MCF 10A (cell line): Measurements from ENCODE around the gene RIMS4. TPM values are rescaled to one million over a fixed set of nuclear protein-coding genes. Genes with fewer than 3 reads are reported as not detected.

Experiments used
- BruUV-seq: library from RNA; stranded (reverse); fragments of 400-500 nt; replicated peaks from 2 replicates; lab custom pipeline; 2021; lab: Mats Ljungman, UMichigan
- CTCF ChIA-PET: fragments of 300-600 bp; sonication (Branson Sonifier 250); formaldehyde crosslinking; extraction: SDS; loops from one replicate; lab custom pipeline; 2021; ENCODE audit warnings: antibody characterized with exemption, inconsistent platforms; lab: Yijun Ruan, JAX
- POLR2A ChIA-PET: fragments of 300-600, 350-650 bp; sonication (Branson Sonifier 250); formaldehyde crosslinking; extraction: SDS; loops from one replicate; lab custom pipeline; 2020; ENCODE audit warnings: antibody characterized with exemption, inconsistent platforms; lab: Yijun Ruan, JAX
- DNase-seq: peaks from one replicate; pipeline ENCODE4 v3.0.0-alpha.2; 2018; ENCODE audit not compliant: unreplicated experiment
- H3K27ac Mint-ChIP-seq: one replicate; pipeline ENCODE4 v1.8.0; 2022; ENCODE audit warnings: mild to moderate bottlenecking, low read depth, mixed read lengths; ENCODE audit not compliant: unreplicated experiment
- H3K27me3 Mint-ChIP-seq: one replicate; pipeline ENCODE4 v1.8.0; 2022; ENCODE audit warnings: mixed read lengths; ENCODE audit not compliant: insufficient read depth, unreplicated experiment
- H3K36me3 Mint-ChIP-seq: one replicate; pipeline ENCODE4 v1.8.0; 2022; ENCODE audit warnings: mild to moderate bottlenecking, moderate library complexity, mixed read lengths; ENCODE audit not compliant: insufficient read depth, unreplicated experiment
- H3K4me1 Mint-ChIP-seq: one replicate; pipeline ENCODE4 v1.8.0; 2022; ENCODE audit warnings: mixed read lengths; ENCODE audit not compliant: insufficient read depth, unreplicated experiment
- H3K4me3 Mint-ChIP-seq: one replicate; pipeline ENCODE4 v1.8.0; 2022; ENCODE audit warnings: mild to moderate bottlenecking, moderate library complexity, mixed read lengths; ENCODE audit not compliant: unreplicated experiment
- H3K9me3 Mint-ChIP-seq: one replicate; pipeline ENCODE4 v1.8.0; 2022; ENCODE audit warnings: mixed read lengths; ENCODE audit not compliant: unreplicated experiment
- CTCF ChIP-seq: fragments of 200-600 bp; IDR thresholded peaks from one replicate; pipeline ENCODE4 v1.8.0; 2022; ENCODE audit warnings: antibody characterized with exemption, mild to moderate bottlenecking; ENCODE audit not compliant: unreplicated experiment
- intact Hi-C: fragments of 100-400 bp; cut with micrococcal nuclease; formaldehyde crosslinking; loops from 2 replicates; pipeline ENCODE4 v1.14.1; 2022
- total RNA-seq: library from RNA; stranded (reverse); gene quantifications from 2 replicates; pipeline ENCODE4 v1.2.3, GENCODE V29; 2022

The RIMS4 gene
- total RNA-seq, 1 experiment from 2014 or later: not detected

- DNase-seq: no peak
- H3K4me3 Mint-ChIP-seq: no peak overlapping the region
- H3K4me1 Mint-ChIP-seq: peaks cover 2% of the 10 kb centered on the region
- no peak for TF ChIP-seq CTCF
- BruUV-seq: no TSS peak
- H3K27ac Mint-ChIP-seq: no peak overlapping the region
- H3K36me3 Mint-ChIP-seq: no peaks in the 10 kb centered on the region
- CTCF ChIA-PET: interaction anchor here (0.7 to 3.2 kb wide), 4 partner anchors 11 to 198 kb away, joined by 3 to 15 read pairs (median 10); no protein-coding TSS in a partner anchor
- H3K9me3 Mint-ChIP-seq: peaks cover 14% of the 10 kb centered on the region
- H3K27me3 Mint-ChIP-seq: peaks cover 29% of the 10 kb centered on the region
- POLR2A ChIA-PET: interaction anchor here (0.6 kb wide), 1 partner anchor 149 kb away, joined by 3 read pairs; no protein-coding TSS in a partner anchor
- intact Hi-C loops: no loop called here
Measured at GRCh38 chr20:44856442-44856841, 46.1 kb upstream of the RIMS4 start.

DNA sequence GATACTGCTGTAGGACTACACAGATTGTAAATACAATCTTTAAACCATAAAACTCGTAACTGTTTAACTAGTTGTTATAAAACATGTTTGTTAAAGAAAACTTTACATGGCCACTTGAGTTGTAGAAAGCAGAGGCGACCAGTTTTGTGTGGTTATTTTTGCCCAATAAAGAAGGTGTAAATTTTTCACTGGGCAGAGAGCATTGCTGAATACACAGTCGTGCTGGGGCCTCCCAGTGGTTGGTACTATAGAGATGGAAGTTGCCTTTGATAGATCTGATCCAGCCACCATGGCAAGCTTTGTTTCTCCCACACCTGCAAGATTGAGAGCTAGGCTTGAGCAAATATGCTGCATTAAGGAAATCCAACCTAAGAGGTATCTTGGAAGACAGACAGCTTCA, 41.2 kb upstream of the RIMS4 start:
- no TSS peak for BruUV-seq
- H3K27me3 Mint-ChIP-seq: peaks cover 47% of the 10 kb centered on the region
- H3K36me3 Mint-ChIP-seq: no peaks in the 10 kb centered on the region
- ChIA-PET CTCF (interaction anchor here (1.0 kb wide), 2 partner anchors 11 to 15 kb away, joined by 3 to 4 read pairs; no protein-coding TSS in a partner anchor), POLR2A (no interaction called here)
- no peak overlapping the region for H3K4me3 Mint-ChIP-seq
- no peak overlapping the region for H3K27ac Mint-ChIP-seq
- H3K4me1 Mint-ChIP-seq: no peaks in the 10 kb centered on the region
- H3K9me3 Mint-ChIP-seq: peaks cover 10% of the 10 kb centered on the region
- DNase-seq: no peak
- intact Hi-C loops: no loop called here
- no peak for TF ChIP-seq CTCF

DNA sequence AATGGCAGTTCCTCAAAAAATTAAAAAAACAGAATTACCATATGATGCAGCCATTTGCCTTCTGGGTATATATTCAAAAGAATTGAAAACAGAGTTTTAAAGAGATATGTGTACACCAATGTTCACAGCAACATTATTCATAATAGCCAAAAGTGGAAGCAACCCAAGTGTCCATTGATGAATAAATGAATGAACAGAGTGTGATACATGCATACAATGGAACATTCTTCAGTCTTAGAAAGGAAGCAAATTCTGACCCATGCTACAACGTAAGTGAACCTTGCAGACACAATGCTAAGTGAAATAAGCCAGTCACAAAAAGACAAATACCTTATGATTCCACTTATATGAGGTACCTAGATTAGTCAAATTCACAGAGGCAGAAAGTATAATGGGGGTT, 40.5 kb upstream of the RIMS4 start:
- BruUV-seq: no TSS peak
- H3K9me3 Mint-ChIP-seq: peaks cover 7% of the 10 kb centered on the region
- ChIA-PET POLR2A (no interaction called here), CTCF (interaction anchor here (1.1 kb wide), 2 partner anchors 103 to 178 kb away, joined by 3 to 5 read pairs; no protein-coding TSS in a partner anchor)
- no peak for TF ChIP-seq CTCF
- no peak overlapping the region for H3K4me3 Mint-ChIP-seq
- H3K4me1 Mint-ChIP-seq: no peaks in the 10 kb centered on the region
- no peak overlapping the region for H3K27ac Mint-ChIP-seq
- H3K27me3 Mint-ChIP-seq: peaks cover 47% of the 10 kb centered on the region
- intact Hi-C loops: no loop called here
- DNase-seq: no peak
- H3K36me3 Mint-ChIP-seq: no peaks in the 10 kb centered on the region

DNA sequence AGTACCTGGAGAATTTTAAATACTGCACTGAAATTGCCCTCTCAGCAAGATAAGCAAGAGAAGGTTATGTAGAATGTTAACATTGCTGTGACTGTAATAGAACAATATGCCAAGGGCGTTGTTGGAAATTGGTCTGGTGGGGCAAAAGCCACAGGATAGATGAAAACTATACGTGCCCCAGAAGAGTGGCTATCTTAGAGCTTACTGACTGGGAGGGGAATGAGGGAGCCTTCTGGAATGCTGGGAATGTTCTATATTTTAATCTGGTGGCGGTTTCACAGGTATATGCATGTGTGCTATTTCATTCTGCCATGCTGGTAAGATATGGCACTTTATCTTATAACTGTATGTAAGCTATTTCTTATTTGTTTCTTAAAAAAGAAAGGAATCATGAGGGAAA, 39.9 kb upstream of the RIMS4 start:
- intact Hi-C loops: no loop called here
- H3K36me3 Mint-ChIP-seq: no peaks in the 10 kb centered on the region
- H3K4me3 Mint-ChIP-seq: no peak overlapping the region
- no peak for TF ChIP-seq CTCF
- CTCF ChIA-PET: interaction anchor here (0.6 to 1.1 kb wide), 4 partner anchors 24 to 741 kb away, joined by 3 to 5 read pairs (median 3); no protein-coding TSS in a partner anchor
- H3K9me3 Mint-ChIP-seq: peaks cover 6% of the 10 kb centered on the region
- BruUV-seq: no TSS peak
- no peak overlapping the region for H3K27ac Mint-ChIP-seq
- DNase-seq: no peak
- H3K4me1 Mint-ChIP-seq: no peaks in the 10 kb centered on the region
- H3K27me3 Mint-ChIP-seq: peaks cover 47% of the 10 kb centered on the region
- POLR2A ChIA-PET: interaction anchor here (0.6 kb wide), 1 partner anchor 18 kb away, joined by 3 read pairs; no protein-coding TSS in a partner anchor
